GM18517 (cell line): ENCODE measurements around the gene ZBTB20.
"Not testable (repeated sequence)": the region's sequence is repeated elsewhere in the genome, so short reads cannot be mapped to it uniquely, and the experiment has no call there.

Source experiments
- ATAC-seq: cut with Tn5 transposase; IDR thresholded peaks from one replicate; pipeline ENCODE4 v1.9.1; 2021; ENCODE audit warnings: mild to moderate bottlenecking, moderate library complexity; ENCODE audit not compliant: unreplicated experiment

ZBTB20 gene

GRCh38 chr3:115148142-115148790, 1.2 kb upstream of the ZBTB20 start:
- peak; percentile 10 for ATAC-seq

GRCh38 chr3:115147329-115148141, 447 bp upstream of the ZBTB20 start:
- ATAC-seq, result peak; percentile 78

GRCh38 chr3:115146032-115146417, 1.1 kb downstream of the ZBTB20 start:
- no peak for ATAC-seq

DNA sequence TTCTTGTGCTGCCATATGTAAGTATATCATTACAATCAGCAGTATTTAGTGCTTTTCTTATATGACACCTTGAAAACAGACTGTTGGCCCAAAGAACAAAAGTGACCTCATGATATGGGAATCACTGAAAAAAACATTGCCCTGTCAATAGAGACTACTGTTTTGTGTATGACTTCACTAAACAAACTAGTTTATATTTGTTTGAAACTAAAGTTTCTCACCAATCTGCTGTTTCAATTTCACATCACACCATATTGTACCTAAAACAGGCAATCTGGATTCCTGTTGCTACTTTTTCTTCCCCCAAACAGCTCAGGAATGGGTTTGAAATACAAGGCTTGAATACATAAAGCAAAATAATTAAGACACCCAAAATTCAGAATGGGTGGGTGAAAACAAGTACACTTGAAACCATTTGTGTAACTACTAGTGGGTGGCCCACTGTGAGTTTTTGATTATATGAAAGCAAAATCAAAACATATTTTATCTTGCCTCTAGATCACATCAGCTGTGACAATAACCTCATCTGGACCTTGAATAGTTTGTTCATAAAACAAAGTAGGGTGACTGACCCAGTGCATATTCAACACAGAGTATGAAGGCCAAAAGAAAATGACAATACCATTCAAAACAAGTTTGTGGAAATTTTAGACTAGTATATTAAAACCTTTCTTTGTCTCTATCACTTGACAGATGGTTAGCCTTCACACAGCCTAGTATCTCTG, 5.9 kb downstream of the ZBTB20 start:
- peak; percentile 73 for ATAC-seq

GRCh38 chr3:115139072-115139471, 8.0 kb downstream of the ZBTB20 start:
- no peak for ATAC-seq

DNA sequence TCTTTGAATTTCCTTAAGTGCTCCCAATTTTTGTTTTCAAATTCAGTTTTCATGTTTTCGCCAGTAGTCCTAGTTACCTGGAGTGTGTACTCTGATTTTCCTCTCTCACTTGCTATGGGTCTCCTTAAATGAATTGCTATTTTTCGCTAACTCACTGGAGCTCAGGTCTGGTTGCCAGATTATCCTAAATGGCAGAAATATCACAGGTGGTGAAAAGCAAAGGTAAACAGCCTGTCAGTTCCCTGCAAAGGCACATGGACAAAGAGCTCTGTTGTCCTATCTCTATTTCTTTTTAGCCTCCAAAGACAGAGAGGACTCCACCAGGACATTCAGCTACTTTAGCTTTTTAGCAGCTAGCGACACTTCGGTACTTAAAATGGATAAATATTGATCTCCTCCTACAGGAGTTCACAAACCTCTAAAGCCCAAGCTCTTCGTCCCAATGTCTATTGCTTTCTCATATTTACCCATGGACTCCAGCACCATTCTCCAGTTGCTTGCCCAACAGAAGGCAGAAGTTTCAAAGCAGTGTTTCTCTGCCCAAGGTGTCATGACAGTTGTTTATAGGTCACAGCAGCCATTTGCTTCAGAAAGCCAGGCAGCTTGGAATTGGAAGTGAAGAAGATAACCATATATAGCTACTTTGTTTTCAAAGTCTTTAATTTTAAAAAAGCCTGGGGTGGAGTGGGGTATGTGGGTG, 12.3 kb downstream of the ZBTB20 start:
- no peak for ATAC-seq

DNA sequence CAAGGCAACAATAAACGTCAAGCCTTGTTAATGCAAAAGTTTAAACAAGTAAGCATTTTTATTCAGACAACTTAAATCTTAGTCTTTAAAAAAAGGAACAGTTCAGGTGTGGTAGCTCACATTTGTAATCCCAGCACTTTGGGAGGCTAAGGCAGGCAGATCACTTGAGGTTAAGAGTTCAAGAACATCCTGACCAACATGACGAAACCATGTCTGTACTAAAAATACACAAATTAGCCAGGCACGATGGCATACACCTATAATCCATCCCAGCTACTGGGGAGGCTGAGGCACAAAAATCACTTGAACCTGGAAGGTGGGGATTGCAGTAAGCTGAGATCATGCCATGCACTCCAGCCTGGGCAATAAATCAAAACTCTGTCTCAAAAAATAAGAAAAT, 19.9 kb downstream of the ZBTB20 start:
- no peak for ATAC-seq

DNA sequence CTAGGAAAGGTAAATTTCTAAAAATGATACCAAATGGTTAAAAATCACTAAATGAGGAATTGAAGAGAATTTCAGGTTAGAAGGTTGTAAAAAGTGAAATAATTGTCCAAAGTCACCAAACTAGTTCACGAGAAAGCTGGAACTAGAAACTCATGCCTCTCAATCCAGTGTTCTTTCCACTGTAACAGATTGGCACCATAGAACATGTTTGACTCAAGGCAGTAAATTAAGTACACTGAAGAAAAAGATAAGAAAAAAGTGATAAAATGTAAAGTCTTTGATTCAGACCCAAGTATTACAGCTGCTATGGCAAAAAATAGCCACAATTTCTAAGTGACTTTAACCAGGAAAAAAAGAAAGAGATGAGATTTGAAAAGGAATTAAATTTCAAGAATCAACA, 26.5 kb downstream of the ZBTB20 start:
- no peak for ATAC-seq

DNA sequence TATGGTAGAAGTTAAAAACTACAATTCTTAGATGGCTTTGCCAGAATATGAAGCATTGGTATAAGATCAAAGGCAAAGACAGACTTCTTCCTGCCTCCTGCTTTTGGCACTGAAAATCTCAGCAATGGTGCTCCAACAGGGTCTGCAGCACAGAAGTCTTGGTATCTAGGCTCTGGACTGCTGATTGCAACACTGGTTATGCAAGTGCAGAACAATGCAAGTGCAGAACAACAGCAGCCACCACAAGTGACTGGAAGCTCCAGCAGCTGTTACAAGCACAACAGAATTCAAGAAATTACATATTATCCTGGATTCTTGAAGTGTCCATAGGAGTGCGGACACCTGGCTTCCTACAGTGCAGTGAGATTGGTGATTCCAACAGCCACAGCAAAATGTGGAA, 33.7 kb downstream of the ZBTB20 start:
- no peak for ATAC-seq

- ATAC-seq, result no peak
Measured at GRCh38 chr3:115111632-115112031, 35.5 kb downstream of the ZBTB20 start.

GRCh38 chr3:115110830-115111229, 36.3 kb downstream of the ZBTB20 start:
- no peak for ATAC-seq

DNA sequence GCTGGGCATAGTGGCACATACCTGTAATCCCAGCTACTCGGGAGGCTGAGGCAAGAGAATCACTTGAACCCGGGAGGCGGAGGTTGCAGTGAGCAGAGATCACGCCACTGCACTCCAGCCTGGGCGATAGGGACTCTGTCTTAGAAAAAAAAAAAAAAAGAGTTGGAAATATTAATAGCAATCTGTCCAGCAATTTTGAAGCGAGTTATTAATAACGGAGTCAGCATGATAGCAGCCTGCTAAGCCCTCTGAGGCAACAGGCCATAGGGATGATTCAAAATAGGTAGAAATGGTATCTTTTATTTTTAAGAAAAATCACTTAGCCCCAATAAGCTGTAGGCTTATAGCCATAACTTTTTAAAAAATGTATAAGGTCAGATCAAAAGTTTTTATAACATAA, 37.0 kb downstream of the ZBTB20 start:
- ATAC-seq, result not testable (repeated sequence)

GRCh38 chr3:115108614-115109013, 38.5 kb downstream of the ZBTB20 start:
- no peak for ATAC-seq

DNA sequence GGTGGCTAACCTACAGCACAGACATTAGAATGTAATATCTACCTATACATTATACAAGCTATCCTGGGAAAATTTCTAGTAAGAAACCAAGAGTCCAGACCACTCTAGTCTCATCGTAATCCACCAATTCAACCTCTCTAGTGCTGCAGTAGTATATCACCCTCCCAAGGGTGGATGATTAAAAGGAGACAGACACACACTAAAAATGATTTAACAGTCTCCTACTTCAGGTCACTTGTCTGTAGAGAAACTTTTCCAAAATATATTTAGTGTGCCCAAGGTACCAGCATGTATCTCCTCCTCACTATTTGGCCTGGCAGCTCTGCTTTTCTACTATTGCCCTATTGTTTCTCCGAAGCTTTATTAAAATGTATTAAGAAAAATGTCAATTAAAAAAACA, 45.0 kb downstream of the ZBTB20 start:
- no peak for ATAC-seq

DNA sequence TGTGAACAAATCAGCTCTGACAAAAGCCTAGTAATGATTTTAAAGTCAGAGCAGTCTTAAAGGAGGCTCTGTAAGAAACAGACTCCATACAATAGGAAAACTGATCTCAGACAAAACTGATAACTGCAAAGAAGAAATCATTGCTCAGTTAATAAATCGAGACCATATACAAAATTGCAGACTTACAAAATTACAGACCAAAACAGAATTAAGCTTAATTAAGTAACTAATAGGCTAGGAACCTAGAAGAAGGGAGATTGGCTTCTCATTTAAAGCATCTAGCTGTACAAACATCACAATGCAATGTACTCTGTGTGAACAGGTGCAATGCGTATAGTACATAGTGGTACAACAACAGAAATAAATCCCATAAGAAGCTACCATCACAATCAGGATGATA, 46.3 kb downstream of the ZBTB20 start:
- ATAC-seq, result no peak

DNA sequence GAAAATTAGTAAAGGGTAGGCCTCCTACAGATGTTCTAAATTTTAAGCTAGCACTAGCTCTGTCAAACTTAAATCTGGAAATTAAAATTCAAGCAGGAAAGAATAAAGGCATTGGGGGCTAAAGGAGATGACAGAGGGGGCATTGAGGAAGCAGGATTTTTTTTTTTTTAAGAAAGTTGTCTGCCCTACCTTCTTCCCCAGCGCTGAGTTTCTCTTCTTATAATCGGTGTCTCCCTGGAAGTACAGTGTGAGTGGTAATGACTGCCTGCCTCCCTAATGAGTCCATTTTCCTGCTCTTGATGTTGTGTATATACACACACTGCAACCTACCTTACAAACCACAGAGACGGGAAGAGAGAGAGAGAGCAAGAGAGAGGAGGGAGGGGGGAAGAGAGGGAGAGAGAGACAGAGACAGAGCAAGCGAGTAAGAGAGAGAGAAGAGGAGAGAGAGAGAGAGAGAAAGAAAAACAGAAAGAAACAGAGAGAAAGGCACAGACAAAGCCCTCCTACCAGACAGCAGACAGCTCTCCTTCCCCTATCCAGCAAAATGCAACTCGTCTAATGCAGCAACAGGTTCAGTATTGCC, 47.0 kb downstream of the ZBTB20 start:
- peak; percentile 53 for ATAC-seq

DNA sequence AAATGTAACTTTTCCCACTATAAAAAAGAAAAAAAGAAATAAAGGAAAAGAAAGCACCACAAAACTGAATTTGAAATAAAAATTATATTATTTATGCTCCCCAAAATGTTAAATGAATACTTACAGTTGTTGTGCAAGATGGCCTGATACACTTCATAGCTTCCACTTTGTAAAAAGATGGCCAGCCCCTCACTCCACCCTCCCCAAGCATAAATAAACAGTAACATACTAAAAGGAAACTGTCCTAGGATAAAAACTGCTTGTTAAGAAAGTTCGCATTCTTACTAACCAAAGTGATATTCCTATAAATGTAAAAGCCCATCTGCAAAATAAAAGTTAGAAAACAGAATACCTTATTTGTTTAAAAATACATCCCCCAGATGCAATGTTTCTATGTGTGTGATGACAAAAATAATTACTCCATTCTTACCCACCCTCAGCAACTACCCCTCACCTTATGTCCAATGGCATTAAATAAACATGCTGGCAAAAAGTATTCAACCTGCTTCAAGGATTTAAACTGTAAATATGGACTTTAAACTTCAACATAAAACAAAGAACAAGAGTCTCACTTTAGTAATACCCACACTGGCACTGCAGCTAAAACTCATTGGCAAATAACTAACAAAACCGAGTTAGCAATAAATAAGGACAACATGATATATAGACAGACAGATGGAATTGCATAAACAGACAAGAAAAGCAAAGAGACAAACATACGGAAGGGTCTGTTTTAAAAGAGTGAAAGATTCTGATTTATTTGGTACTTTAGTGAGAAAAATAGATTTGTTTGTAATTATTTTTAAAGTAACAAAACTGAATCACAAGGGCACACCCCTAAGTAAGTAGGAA, 47.7 kb downstream of the ZBTB20 start:
- no peak for ATAC-seq

- ATAC-seq, result no peak
Measured at GRCh38 chr3:115098354-115099073, 48.6 kb downstream of the ZBTB20 start.

GRCh38 chr3:115095236-115095635, 51.9 kb downstream of the ZBTB20 start:
- no peak for ATAC-seq
